Cardiac fibroblast (primary cell): ENCODE data around the gene TCF12.

ENCODE experiments used
- DNase-seq, 2 donors: peaks; one replicate each; pipeline versions ENCODE4 v3.0.0 to v3.0.0-alpha.2; 2010; ENCODE audit warnings: low read depth in 2 of 2
- H3K4me3 ChIP-seq, 2 donors: replicated peaks in 1 of 2; 1 replicate in 1 of 2; 2 replicates in 1 of 2; pipeline ENCODE4 v1.5.1; 2011; ENCODE audit warnings: low read depth in 2 of 2, low read length in 2 of 2, mild to moderate bottlenecking in 2 of 2, moderate library complexity in 1 of 2
- CTCF ChIP-seq: IDR thresholded peaks from one replicate; pipeline ENCODE4 v1.5.1; 2011; ENCODE audit warnings: low read depth, mild to moderate bottlenecking, low read length, inconsistent platforms

Gene TCF12

GRCh38 chr15:57198131-57198530 lies 279.7 kb downstream of the TCF12 start:
- no peak for DNase-seq
- no peak overlapping the region for H3K4me3 ChIP-seq
- no peak for TF ChIP-seq CTCF

- no peak overlapping the region for H3K4me3 ChIP-seq
- peak in 1 of 2 donors; percentile 35 for DNase-seq
- TF ChIP-seq CTCF = no peak
Observed at GRCh38 chr15:57198654-57199291, 280.3 kb downstream of the TCF12 start.

GRCh38 chr15:57201578-57201977 lies 283.1 kb downstream of the TCF12 start:
- no peak for DNase-seq
- H3K4me3 ChIP-seq = no peak overlapping the region
- TF ChIP-seq CTCF = no peak

- no peak overlapping the region for H3K4me3 ChIP-seq
- DNase-seq = no peak
- no peak for TF ChIP-seq CTCF
Observed at GRCh38 chr15:57203906-57204305, 285.5 kb downstream of the TCF12 start.

- no peak for TF ChIP-seq CTCF
- no peak for DNase-seq
Observed at GRCh38 chr15:57205027-57205855, 286.8 kb downstream of the TCF12 start.

GRCh38 chr15:57205996-57206395 lies 287.6 kb downstream of the TCF12 start:
- TF ChIP-seq CTCF = no peak
- no peak for DNase-seq

More at GRCh38 chr15:57205027-57205855, 286.8 kb downstream of the TCF12 start:
- H3K4me3 ChIP-seq = no peak overlapping the region

More at GRCh38 chr15:57205996-57206395, 287.6 kb downstream of the TCF12 start:
- no peak overlapping the region for H3K4me3 ChIP-seq
